Measurements from ENCODE around the gene RASGRF2.

RASGRF2 gene

DNA sequence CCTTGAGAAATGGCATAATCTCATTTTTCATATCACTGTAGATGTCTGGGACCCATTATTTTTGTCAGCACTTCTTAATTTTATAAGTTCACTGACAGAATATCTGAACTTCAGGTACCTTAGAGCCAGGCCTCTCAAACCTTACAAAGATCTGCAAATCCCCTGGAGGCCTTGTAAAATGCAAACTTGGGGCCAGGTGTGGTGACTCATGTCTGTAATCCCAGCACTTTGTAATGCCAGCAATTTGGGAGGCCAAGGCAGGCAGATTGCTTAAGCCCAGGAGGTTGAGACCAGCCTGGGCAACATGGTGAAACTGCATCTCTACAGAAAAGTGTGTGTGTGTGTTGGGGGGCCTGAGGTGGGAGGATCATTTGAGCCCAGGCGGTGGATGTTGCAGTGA is 30.8 kb downstream of the RASGRF2 start:
- TF ChIP-seq, protein P1, sequence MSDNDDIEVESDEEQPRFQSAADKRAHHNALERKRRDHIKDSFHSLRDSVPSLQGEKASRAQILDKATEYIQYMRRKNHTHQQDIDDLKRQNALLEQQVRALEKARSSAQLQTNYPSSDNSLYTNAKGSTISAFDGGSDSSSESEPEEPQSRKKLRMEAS (IDR thresholded peaks at IDR 0.05; ENCODE audit: low read depth, low read length): no peak
- TF ChIP-seq, protein P2, sequence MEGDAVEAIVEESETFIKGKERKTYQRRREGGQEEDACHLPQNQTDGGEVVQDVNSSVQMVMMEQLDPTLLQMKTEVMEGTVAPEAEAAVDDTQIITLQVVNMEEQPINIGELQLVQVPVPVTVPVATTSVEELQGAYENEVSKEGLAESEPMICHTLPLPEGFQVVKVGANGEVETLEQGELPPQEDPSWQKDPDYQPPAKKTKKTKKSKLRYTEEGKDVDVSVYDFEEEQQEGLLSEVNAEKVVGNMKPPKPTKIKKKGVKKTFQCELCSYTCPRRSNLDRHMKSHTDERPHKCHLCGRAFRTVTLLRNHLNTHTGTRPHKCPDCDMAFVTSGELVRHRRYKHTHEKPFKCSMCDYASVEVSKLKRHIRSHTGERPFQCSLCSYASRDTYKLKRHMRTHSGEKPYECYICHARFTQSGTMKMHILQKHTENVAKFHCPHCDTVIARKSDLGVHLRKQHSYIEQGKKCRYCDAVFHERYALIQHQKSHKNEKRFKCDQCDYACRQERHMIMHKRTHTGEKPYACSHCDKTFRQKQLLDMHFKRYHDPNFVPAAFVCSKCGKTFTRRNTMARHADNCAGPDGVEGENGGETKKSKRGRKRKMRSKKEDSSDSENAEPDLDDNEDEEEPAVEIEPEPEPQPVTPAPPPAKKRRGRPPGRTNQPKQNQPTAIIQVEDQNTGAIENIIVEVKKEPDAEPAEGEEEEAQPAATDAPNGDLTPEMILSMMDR (IDR thresholded peaks at IDR 0.05; ENCODE audit: low read depth, low read length): no peak
- TF ChIP-seq MYC (IDR thresholded peaks at IDR 0.05; ENCODE audit: low read depth, low read length): no peak
- no peak for TF ChIP-seq POLR2A (IDR thresholded peaks at IDR 0.05; ENCODE audit: extremely low read depth, insufficient read length)
- no peak for DNase-seq (ENCODE audit: low read depth)
- no peak overlapping the region for H3K4me3 ChIP-seq (ENCODE audit: low read depth, low read length)

DNA sequence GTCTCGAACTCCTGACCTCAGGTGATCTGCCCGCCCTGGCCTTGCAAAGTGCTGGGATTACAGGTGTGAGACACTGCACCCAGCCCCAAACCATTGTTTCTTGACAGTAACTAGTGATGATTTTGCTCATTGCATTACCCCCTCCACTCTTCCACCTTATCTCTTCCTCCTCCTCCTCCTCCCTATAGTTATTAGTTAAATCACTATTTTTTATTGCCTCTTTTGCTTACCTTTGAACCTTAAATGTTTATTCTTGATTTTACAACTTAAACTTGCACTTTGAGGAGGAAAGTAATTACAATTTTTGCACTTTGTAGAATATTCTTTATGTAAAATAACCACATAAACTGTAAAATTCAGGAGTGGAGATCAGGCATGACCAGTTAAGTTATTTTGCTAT is 35.7 kb downstream of the RASGRF2 start:
- H3K4me3 ChIP-seq (ENCODE audit: low read depth, low read length): no peak overlapping the region
- TF ChIP-seq POLR2A (IDR thresholded peaks at IDR 0.05; ENCODE audit: extremely low read depth, insufficient read length): no peak
- TF ChIP-seq, protein P1 (IDR thresholded peaks at IDR 0.05; ENCODE audit: low read depth, low read length): no peak
- TF ChIP-seq, protein P2 (IDR thresholded peaks at IDR 0.05; ENCODE audit: low read depth, low read length): no peak
- DNase-seq (ENCODE audit: low read depth): no peak

DNA sequence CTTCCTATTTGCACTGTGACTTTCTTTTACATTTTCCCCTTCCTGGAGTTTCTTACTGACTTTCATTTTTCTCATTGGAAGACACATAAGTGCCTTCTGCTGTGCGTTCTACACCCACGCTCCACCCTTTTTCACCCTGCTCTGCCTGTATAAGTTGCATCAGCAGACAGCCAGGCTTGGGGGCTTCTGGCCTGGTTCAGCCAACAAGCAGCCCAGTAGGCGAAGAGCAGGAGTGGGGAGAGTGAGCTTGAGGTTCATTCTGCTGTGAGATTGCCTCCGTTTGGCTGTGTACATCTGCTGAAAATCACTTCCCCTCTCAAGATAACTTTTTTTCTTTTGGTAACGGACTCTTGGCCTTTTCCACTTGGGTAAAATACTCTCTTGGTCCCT is 38.4 kb downstream of the RASGRF2 start:
- no peak for TF ChIP-seq POLR2A (IDR thresholded peaks at IDR 0.05; ENCODE audit: extremely low read depth, insufficient read length)
- TF ChIP-seq, protein P2 (IDR thresholded peaks at IDR 0.05; ENCODE audit: low read depth, low read length): no peak
- no peak overlapping the region for H3K4me3 ChIP-seq (ENCODE audit: low read depth, low read length)
- no peak for DNase-seq (ENCODE audit: low read depth)

DNA sequence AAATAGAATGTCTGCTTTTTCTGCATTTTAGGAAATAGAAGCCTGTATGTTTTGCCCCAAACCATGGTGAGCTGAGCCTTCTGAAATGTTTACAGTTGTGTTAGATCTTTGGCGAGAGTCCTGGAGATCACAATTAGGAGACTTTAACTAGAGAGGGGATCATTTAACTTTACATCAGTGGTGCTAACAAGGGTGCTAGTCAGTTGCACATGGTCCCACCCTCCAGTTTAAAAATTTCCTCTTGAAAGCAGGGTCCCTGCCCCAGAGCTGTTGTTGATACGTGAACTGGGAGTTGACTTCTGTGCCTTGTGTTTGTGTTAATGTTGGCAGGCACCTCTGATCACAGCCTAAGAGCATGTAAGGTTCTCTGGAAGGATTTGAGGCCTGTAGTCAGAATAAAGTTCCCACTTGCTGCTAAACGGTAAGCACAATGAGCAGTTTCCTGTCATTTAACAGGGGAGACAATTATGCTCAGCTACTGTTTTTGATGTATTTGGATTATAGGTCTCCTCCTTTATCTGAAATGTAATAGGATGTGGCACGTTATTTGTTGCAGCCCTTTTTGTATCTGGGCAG is 43.7 kb downstream of the RASGRF2 start:
- H3K4me3 ChIP-seq (ENCODE audit: low read depth, low read length): no peak overlapping the region
- DNase-seq (ENCODE audit: low read depth): no peak
- TF ChIP-seq MYC (IDR thresholded peaks at IDR 0.05; ENCODE audit: low read depth, low read length): no peak
- TF ChIP-seq, protein P1 (IDR thresholded peaks at IDR 0.05; ENCODE audit: low read depth, low read length): no peak
- TF ChIP-seq, protein P2 (IDR thresholded peaks at IDR 0.05; ENCODE audit: low read depth, low read length): no peak
- no peak for TF ChIP-seq POLR2A (IDR thresholded peaks at IDR 0.05; ENCODE audit: extremely low read depth, insufficient read length)

DNA sequence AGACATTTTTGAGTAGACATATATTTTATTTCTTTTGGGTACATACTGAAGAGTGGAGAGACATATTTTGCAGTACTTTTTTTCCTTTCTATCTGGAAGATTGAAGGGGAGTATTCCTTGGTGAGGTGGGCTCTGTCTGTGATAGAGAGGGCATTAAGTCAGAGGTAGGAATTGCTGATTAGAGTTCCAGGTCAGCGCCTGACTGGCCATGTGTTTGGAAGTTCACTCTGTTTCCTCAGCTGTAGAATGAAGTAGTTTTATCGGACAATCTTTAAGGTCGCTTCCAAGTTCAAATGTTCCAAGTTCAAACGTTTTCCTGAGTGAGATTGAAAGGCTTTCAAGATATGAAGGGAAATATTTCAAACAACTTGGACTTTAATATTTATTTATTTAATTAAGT is 45.5 kb downstream of the RASGRF2 start:
- no peak for DNase-seq (ENCODE audit: low read depth)
- TF ChIP-seq POLR2A (IDR thresholded peaks at IDR 0.05; ENCODE audit: extremely low read depth, insufficient read length): no peak
- TF ChIP-seq, protein P2 (IDR thresholded peaks at IDR 0.05; ENCODE audit: low read depth, low read length): no peak
- TF ChIP-seq, protein P1 (IDR thresholded peaks at IDR 0.05; ENCODE audit: low read depth, low read length): no peak
- no peak for TF ChIP-seq MYC (IDR thresholded peaks at IDR 0.05; ENCODE audit: low read depth, low read length)
- no peak overlapping the region for H3K4me3 ChIP-seq (ENCODE audit: low read depth, low read length)

DNA sequence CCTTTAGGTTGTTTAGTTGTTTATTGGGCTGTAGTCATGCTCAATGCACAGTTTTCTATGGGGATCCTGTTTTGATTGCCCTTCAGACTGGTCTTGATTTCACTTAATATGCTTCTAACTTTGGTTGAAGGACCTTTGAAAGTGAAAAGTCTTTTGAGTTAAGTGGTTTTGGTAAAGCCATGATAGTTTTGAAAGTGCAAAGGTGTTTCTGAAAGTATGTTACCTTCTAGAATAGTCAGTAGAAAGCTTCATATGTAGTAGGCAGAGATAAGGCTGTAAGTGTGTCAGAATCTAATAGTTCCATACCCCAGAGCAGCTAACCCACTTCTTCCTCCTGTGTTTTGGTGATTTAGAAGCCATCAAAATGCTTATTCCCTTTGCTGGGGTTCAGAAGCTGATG is 46.1 kb downstream of the RASGRF2 start:
- TF ChIP-seq POLR2A (IDR thresholded peaks at IDR 0.05; ENCODE audit: extremely low read depth, insufficient read length): no peak
- H3K4me3 ChIP-seq (ENCODE audit: low read depth, low read length): no peak overlapping the region
- DNase-seq (ENCODE audit: low read depth): no peak
